Measurements from ENCODE around the gene WWC2.

GRCh38 chr4:183287309-183287659 lies 188.2 kb downstream of the WWC2 start:
- TF ChIP-seq SUZ12 (IDR thresholded peaks at IDR 0.05; ENCODE audit: extremely low read depth, insufficient read depth, insufficient read length) (no peak), YY1 (IDR thresholded peaks at IDR 0.05; ENCODE audit: insufficient read depth, insufficient read length) (no peak)
